GM23248 (cell line): Measurements from ENCODE around the gene FAM167B.

Experiments used
- EZH2 ChIP-seq: fragments of 200-600 bp; sonication (generic); IDR thresholded peaks from 2 replicates; pipeline ENCODE4 v1.6.1; 2018; ENCODE audit warnings: antibody characterized with exemption, mild to moderate bottlenecking; ENCODE audit not compliant: insufficient read depth, poor library complexity, severe bottlenecking
- EZH2phosphoT487 ChIP-seq: fragments of 200-600 bp; sonication (generic); IDR thresholded peaks from 2 replicates; pipeline ENCODE4 v1.6.1; 2018; ENCODE audit warnings: antibody characterized with exemption, moderate library complexity, mild to moderate bottlenecking, low read depth; ENCODE audit not compliant: insufficient read depth

DNA sequence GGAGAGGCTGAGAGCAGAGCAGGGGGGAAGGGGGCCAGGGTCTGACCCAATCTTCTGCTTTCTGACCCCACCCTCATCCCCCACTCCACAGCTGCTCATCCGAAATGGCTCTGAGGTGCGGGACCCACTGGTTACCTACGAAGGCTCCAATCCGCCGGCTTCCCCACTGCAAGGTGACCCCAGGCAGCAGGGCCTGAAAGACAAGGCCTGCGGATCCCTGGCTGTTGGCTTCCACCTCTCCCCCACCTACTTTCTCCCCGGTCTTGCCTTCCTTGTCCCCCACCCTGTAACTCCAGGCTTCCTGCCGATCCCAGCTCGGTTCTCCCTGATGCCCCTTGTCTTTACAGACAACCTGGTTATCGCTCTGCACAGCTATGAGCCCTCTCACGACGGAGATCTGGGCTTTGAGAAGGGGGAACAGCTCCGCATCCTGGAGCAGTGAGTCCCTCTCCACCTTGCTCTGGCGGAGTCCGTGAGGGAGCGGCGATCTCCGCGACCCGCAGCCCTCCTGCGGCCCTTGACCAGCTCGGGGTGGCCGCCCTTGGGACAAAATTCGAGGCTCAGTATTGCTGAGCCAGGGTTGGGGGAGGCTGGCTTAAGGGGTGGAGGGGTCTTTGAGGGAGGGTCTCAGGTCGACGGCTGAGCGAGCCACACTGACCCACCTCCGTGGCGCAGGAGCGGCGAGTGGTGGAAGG is 27.8 kb downstream of the FAM167B start:
- TF ChIP-seq EZH2, result no peak
- no peak for TF ChIP-seq EZH2phosphoT487
